GM21619 (cell line): Measurements from ENCODE around the gene MYRIP.
"Not testable (repeated sequence)": the region's sequence is repeated elsewhere in the genome, so short reads cannot be mapped to it uniquely, and the experiment has no call there.

ENCODE experiments used
- ATAC-seq: cut with Tn5 transposase; IDR thresholded peaks from one replicate; pipeline ENCODE4 v1.9.1; 2021; ENCODE audit not compliant: unreplicated experiment

The MYRIP gene

GRCh38 chr3:40264451-40264850 lies 455.0 kb downstream of the MYRIP start:
- ATAC-seq: no peak

- ATAC-seq: no peak
These were observed 455.8 kb downstream of the MYRIP start for GRCh38 chr3:40265181-40265580.

GRCh38 chr3:40267937-40268724 lies 458.7 kb downstream of the MYRIP start:
- no peak for ATAC-seq

- ATAC-seq: no peak
These were observed 459.6 kb downstream of the MYRIP start for GRCh38 chr3:40268802-40269524.

GRCh38 chr3:40278791-40279190 lies 469.4 kb downstream of the MYRIP start:
- ATAC-seq: no peak

- no peak for ATAC-seq
These were observed 472.6 kb downstream of the MYRIP start for GRCh38 chr3:40281995-40282394.

- not testable (repeated sequence) for ATAC-seq
These were observed 473.6 kb downstream of the MYRIP start for GRCh38 chr3:40283057-40283456.

GRCh38 chr3:40287248-40287647 lies 477.8 kb downstream of the MYRIP start:
- no peak for ATAC-seq

- no peak for ATAC-seq
These were observed 481.0 kb downstream of the MYRIP start for GRCh38 chr3:40290396-40290795.

GRCh38 chr3:40291471-40291870 lies 482.1 kb downstream of the MYRIP start:
- ATAC-seq: no peak

GRCh38 chr3:40292637-40293349 lies 483.4 kb downstream of the MYRIP start:
- no peak for ATAC-seq

GRCh38 chr3:40294434-40294833 lies 485.0 kb downstream of the MYRIP start:
- no peak for ATAC-seq

- ATAC-seq: no peak
These were observed 488.7 kb downstream of the MYRIP start for GRCh38 chr3:40298075-40298474.

GRCh38 chr3:40299130-40299720 lies 489.8 kb downstream of the MYRIP start:
- no peak for ATAC-seq

- ATAC-seq: no peak
These were observed 490.4 kb downstream of the MYRIP start for GRCh38 chr3:40299721-40300335.

GRCh38 chr3:40302784-40303183 lies 493.4 kb downstream of the MYRIP start:
- no peak for ATAC-seq

- ATAC-seq: no peak
These were observed 494.9 kb downstream of the MYRIP start for GRCh38 chr3:40304352-40304751.

GRCh38 chr3:40306336-40306735 lies 496.9 kb downstream of the MYRIP start:
- no peak for ATAC-seq

- no peak for ATAC-seq
These were observed 497.8 kb downstream of the MYRIP start for GRCh38 chr3:40307176-40307575.

GRCh38 chr3:40308725-40309417 lies 499.5 kb downstream of the MYRIP start:
- peak; percentile 1 for ATAC-seq
